ENCODE results near the gene TUBG2. TPM values are rescaled to one million over a fixed set of nuclear protein-coding genes. Genes with fewer than 3 reads are reported as not detected.

The TUBG2 gene
- total RNA-seq, 2 experiments from 2014 or later, result 7.1 to 7.8 TPM

DNA sequence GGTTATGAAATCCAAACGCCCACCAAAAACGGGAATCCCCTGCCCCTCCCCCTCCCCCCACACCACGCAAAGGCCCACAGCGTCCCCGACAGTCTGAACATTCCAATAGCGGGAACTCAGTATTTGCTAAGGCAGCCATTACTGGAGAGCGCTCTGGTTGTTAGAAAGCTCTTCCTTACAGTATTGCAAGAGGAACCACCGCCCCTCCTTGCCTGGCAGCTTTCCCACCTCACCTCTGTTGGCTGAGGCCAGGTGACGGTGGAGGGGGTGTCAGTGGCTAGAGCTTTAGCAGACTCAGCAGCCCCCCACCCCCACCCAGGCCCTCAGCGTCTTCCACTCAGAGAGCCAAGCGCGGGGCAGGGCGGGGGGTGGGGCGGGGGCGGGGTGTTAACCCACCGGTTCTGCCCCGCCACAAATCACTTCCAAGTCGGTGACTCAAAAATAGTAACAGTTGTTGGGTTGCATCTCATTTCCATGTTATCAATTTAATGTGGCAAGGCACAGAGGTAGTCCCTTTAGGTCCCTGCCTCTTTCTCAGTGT, 19.9 kb downstream of the TUBG2 start:
- Mint-ChIP-seq H3K36me3 (no peaks in the 10 kb centered on the region), H3K9me3 (no peaks in the 10 kb centered on the region), H3K4me3 (peak overlapping the region; percentile 80), H3K27ac (peak overlapping the region; percentile 71), H3K27me3 (peaks cover 64% of the 10 kb centered on the region), H3K4me1 (peaks cover 53% of the 10 kb centered on the region)
- peak; percentile 59 for DNase-seq

GRCh38 chr17:42679492-42680330, 20.6 kb downstream of the TUBG2 start:
- peaks cover 51% of the 10 kb centered on the region for H3K4me1 Mint-ChIP-seq
- peaks cover 63% of the 10 kb centered on the region for H3K27me3 Mint-ChIP-seq
- no peaks in the 10 kb centered on the region for H3K36me3 Mint-ChIP-seq
- no peaks in the 10 kb centered on the region for H3K9me3 Mint-ChIP-seq
- DNase-seq, result peak; percentile 85
- peak overlapping the region; percentile 61 for H3K4me3 Mint-ChIP-seq
- peak overlapping the region; percentile 63 for H3K27ac Mint-ChIP-seq

DNA sequence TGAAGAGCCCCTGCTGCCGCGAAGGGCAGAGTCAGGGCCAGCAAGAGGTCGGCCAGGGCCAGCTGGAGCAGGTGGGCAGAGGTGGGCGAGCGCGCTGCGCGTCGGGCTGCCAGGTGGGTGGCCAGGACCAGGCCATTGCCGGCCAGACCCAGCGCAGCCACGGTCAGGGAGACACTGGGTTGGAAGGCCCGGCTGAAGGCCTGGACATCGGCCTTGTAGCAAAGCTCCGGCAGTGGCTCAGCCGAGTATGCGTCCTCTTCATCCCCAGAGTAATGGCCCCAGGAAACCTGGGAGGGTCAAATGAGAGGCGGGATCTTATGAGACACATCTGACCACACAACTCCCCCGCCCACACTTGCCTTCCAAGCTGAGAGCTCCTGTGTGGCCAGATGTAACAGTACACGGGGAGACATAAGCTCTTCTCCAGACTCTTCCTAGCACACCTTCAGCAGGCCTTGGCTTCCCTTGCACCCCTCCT, 21.3 kb downstream of the TUBG2 start:
- Mint-ChIP-seq H3K36me3 (no peaks in the 10 kb centered on the region), H3K27me3 (peaks cover 58% of the 10 kb centered on the region), H3K4me1 (peaks cover 50% of the 10 kb centered on the region), H3K9me3 (no peaks in the 10 kb centered on the region), H3K4me3 (no peak overlapping the region), H3K27ac (peak overlapping the region; percentile 31)
- DNase-seq, result no peak

- peaks cover 50% of the 10 kb centered on the region for H3K4me1 Mint-ChIP-seq
- H3K9me3 Mint-ChIP-seq, result no peaks in the 10 kb centered on the region
- H3K27me3 Mint-ChIP-seq, result peaks cover 45% of the 10 kb centered on the region
- H3K4me3 Mint-ChIP-seq, result peak within 1 kb of the TSS; percentile 73
- DNase-seq, result peak; percentile 43
- H3K36me3 Mint-ChIP-seq, result no peaks in the 10 kb centered on the region
- H3K27ac Mint-ChIP-seq, result peak within 1 kb of the TSS; percentile 48
These were observed 23.1 kb downstream of the TUBG2 start, which contains the start of gene CNTNAP1 for GRCh38 chr17:42681976-42682721. Gene CNTNAP1, plus strand, starts transcription at chr17:42682531. Its CDS starts 299 bp downstream, at chr17:42682830.

DNA sequence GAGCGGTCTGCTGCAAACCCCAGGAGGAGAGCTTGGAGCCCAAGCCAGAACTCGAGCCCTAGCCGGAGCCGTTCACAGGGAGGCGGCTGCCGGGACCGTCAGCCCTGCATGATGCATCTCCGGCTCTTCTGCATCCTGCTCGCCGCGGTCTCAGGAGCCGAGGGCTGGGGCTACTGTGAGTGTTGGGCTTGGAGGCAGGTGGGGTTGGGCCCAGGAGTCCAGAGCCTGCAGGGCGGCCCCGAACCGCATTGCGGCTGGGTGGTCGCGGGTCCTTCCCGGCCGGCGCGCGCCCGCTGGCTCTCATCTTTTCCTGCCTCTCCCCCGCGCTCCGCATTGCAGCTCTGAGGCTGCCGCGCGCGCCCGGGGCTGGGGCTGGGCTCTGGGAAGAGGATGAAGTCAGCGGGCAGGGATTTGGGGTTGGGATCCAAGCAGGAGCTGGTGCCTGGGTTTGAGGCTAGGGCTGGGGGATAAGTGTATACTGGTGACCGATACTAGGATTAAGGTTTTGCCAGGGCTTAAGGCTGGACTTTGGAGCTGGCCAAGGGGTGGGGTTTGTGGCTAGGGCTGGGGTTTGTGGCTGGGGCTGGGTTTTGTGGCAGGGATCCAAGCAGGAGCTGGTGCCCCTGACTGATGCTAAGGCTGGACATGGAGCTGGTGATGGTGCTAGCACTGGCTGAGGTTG, 23.8 kb downstream of the TUBG2 start:
- no peak overlapping the region for H3K27ac Mint-ChIP-seq
- no peaks in the 10 kb centered on the region for H3K36me3 Mint-ChIP-seq
- peaks cover 44% of the 10 kb centered on the region for H3K4me1 Mint-ChIP-seq
- DNase-seq, result peak; percentile 50
- H3K27me3 Mint-ChIP-seq, result peaks cover 45% of the 10 kb centered on the region
- H3K9me3 Mint-ChIP-seq, result no peaks in the 10 kb centered on the region
- H3K4me3 Mint-ChIP-seq, result peak overlapping the region; percentile 73

DNA sequence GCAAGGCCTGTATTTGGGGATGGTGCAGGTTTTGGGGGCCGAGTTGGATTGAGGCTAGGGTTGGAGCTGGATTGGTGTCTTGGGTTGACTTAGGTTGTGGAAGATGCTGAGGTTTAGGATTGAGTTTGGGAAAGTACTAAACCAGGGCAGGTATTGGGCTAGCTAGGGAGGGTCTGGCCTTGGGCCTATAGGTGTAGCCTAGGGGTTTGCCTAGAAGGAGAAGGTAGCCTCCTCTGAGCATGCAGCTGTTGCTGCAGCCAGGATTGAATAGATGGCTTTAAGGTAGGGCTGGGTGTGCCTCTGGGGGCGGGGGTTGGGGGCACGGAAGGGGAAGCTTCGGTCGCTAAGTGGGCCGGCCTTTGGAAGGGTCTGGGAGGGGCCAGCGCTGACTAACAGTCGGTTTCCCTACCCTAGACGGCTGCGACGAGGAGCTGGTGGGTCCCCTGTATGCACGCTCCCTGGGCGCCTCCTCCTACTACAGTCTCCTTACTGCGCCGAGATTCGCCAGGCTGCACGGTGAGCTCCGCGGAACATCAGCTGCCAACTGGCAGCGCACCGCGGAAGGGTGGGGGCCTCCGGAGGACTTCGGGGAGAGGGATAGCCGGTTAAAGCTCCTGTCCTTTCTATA, 24.4 kb downstream of the TUBG2 start:
- Mint-ChIP-seq H3K36me3 (no peaks in the 10 kb centered on the region), H3K9me3 (no peaks in the 10 kb centered on the region), H3K4me1 (peaks cover 41% of the 10 kb centered on the region), H3K27ac (no peak overlapping the region), H3K27me3 (peaks cover 45% of the 10 kb centered on the region), H3K4me3 (no peak overlapping the region)
- DNase-seq, result peak; percentile 32

DNA sequence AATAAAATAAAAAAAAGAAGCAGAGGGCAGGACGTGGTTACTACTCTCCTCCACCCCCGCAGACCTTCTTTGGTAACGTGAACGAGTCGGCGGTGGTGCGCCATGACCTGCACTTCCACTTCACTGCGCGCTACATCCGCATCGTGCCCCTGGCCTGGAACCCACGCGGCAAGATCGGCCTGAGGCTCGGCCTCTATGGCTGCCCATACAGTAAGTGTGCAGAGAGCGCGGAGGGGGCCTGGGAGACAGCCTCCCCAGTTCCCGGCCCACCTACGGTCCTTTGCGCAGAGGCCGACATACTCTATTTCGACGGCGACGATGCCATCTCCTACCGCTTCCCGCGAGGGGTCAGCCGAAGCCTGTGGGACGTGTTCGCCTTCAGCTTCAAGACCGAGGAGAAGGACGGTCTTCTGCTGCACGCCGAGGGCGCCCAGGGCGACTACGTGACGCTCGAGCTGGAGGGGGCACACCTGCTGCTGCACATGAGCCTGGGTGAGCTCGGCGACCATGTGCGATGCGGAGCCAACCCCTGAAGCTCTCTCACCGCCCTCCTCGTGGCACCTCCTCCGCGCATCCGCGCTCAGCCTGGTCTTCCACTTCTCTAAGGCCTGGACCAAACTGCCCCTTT, 26.0 kb downstream of the TUBG2 start:
- no peaks in the 10 kb centered on the region for H3K9me3 Mint-ChIP-seq
- peaks cover 28% of the 10 kb centered on the region for H3K4me1 Mint-ChIP-seq
- no peak overlapping the region for H3K4me3 Mint-ChIP-seq
- no peak for DNase-seq
- H3K27ac Mint-ChIP-seq, result no peak overlapping the region
- peaks cover 42% of the 10 kb centered on the region for H3K27me3 Mint-ChIP-seq
- H3K36me3 Mint-ChIP-seq, result no peaks in the 10 kb centered on the region

DNA sequence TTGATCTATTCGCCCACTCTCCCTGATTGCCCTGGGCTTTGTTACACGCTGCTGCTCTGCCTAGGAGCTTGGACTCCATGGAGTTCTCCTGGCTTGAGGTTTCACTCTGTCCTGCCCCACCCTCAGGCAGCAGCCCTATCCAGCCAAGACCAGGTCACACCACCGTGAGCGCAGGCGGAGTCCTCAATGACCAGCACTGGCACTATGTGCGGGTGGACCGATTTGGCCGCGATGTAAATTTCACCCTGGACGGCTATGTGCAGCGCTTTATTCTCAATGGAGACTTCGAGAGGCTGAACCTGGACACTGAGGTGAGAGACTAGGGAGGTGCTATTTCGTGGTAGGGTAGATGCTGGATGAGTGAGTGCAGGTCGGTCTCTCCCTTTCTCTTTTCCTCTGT, 26.7 kb downstream of the TUBG2 start:
- Mint-ChIP-seq H3K9me3 (no peaks in the 10 kb centered on the region), H3K27me3 (peaks cover 36% of the 10 kb centered on the region), H3K27ac (no peak overlapping the region), H3K4me3 (no peak overlapping the region), H3K4me1 (peaks cover 23% of the 10 kb centered on the region), H3K36me3 (no peaks in the 10 kb centered on the region)
- DNase-seq, result no peak

DNA sequence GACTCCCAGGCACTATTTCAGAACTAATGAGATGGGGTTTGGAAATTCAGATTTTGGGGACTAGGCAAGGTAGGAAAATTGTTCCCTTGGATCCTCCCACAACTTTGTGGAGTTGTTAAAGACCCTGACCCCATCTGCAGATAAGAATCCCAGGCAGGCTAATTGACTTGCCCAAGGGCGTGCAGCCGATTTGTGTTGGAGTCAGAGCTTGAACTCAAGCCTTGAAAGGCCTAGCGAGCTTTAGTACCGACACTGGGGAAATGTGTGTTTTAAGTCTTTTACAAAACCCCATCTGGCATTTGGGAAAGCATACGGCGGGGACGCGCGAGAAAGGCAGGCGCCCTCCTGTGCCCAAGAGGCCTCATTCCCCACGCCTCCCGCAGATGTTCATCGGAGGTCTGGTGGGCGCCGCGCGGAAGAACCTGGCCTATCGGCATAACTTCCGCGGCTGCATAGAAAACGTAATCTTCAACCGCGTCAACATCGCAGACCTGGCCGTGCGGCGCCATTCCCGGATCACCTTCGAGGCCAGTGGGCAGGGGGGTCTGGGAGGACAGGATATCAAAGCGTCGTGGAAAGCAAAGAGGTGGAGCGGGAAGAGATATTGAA, 27.5 kb downstream of the TUBG2 start:
- H3K36me3 Mint-ChIP-seq, result no peaks in the 10 kb centered on the region
- H3K27me3 Mint-ChIP-seq, result peaks cover 29% of the 10 kb centered on the region
- no peaks in the 10 kb centered on the region for H3K9me3 Mint-ChIP-seq
- no peak for DNase-seq
- no peak overlapping the region for H3K4me3 Mint-ChIP-seq
- peaks cover 19% of the 10 kb centered on the region for H3K4me1 Mint-ChIP-seq
- no peak overlapping the region for H3K27ac Mint-ChIP-seq

- Mint-ChIP-seq H3K9me3 (no peaks in the 10 kb centered on the region), H3K27ac (no peak overlapping the region), H3K4me1 (peaks cover 8% of the 10 kb centered on the region), H3K4me3 (no peak overlapping the region), H3K27me3 (peaks cover 17% of the 10 kb centered on the region), H3K36me3 (no peaks in the 10 kb centered on the region)
- no peak for DNase-seq
These were observed 28.7 kb downstream of the TUBG2 start for GRCh38 chr17:42687707-42688320.

GRCh38 chr17:42690596-42690995, 31.5 kb downstream of the TUBG2 start:
- no peak overlapping the region for H3K4me3 Mint-ChIP-seq
- no peaks in the 10 kb centered on the region for H3K36me3 Mint-ChIP-seq
- H3K9me3 Mint-ChIP-seq, result no peaks in the 10 kb centered on the region
- H3K27ac Mint-ChIP-seq, result no peak overlapping the region
- DNase-seq, result no peak
- no peaks in the 10 kb centered on the region for H3K4me1 Mint-ChIP-seq
- no peaks in the 10 kb centered on the region for H3K27me3 Mint-ChIP-seq

DNA sequence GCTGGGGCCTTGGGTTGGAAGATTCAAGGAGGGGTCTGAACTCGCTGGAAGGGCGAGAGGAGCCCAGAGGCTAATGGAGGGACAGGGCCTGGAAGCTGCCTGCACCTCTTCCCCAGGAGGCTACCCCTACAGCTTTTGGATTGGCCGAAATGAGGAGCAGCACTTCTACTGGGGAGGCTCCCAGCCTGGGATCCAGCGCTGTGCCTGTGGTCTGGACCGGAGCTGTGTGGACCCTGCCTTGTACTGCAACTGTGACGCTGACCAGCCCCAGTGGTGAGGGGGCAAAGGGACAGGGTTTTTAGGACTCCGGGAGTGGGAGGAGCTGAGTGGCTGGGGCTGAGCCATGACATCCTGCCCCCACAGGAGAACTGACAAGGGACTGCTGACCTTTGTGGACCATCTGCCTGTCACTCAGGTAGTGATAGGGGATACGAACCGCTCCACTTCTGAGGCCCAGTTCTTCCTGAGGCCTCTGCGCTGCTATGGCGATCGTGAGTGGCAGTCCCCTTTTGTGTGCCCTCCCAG, 32.0 kb downstream of the TUBG2 start:
- Mint-ChIP-seq H3K27me3 (no peaks in the 10 kb centered on the region), H3K36me3 (peaks cover 4% of the 10 kb centered on the region), H3K27ac (no peak overlapping the region), H3K4me3 (no peak overlapping the region), H3K4me1 (no peaks in the 10 kb centered on the region), H3K9me3 (no peaks in the 10 kb centered on the region)
- DNase-seq, result no peak

GRCh38 chr17:42692489-42692888, 33.4 kb downstream of the TUBG2 start:
- H3K4me3 Mint-ChIP-seq, result no peak overlapping the region
- DNase-seq, result no peak
- no peaks in the 10 kb centered on the region for H3K4me1 Mint-ChIP-seq
- peaks cover 4% of the 10 kb centered on the region for H3K36me3 Mint-ChIP-seq
- H3K27ac Mint-ChIP-seq, result no peak overlapping the region
- no peaks in the 10 kb centered on the region for H3K27me3 Mint-ChIP-seq
- no peaks in the 10 kb centered on the region for H3K9me3 Mint-ChIP-seq

Data from activated naive CD8-positive, alpha-beta T cell treated with anti-CD3 and anti-CD28 coated beads for 36 hours (primary cell).